GM21786 (cell line): ENCODE data around the gene C10orf88.

Experiments
- ATAC-seq: cut with Tn5 transposase; IDR thresholded peaks from one replicate; pipeline ENCODE4 v1.9.1; 2021; ENCODE audit not compliant: unreplicated experiment

The C10orf88 gene, protein sequence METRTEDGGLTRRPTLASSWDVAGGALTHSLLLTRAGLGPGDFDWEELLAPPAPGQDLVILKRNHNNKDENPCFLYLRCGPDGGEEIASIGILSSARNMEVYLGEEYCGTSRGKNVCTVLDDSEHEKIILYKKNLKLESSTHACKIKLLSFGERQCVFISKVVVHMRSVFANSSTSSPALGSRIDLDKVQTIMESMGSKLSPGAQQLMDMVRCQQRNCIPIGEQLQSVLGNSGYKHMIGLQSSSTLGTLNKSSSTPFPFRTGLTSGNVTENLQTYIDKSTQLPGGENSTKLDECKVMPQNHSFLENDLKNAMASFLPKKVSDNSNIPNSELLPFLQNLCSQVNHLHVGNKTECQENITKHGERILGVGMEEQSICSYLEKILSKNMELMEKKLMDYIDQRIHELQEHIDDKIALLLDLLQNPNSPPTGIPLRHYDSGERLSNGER

DNA sequence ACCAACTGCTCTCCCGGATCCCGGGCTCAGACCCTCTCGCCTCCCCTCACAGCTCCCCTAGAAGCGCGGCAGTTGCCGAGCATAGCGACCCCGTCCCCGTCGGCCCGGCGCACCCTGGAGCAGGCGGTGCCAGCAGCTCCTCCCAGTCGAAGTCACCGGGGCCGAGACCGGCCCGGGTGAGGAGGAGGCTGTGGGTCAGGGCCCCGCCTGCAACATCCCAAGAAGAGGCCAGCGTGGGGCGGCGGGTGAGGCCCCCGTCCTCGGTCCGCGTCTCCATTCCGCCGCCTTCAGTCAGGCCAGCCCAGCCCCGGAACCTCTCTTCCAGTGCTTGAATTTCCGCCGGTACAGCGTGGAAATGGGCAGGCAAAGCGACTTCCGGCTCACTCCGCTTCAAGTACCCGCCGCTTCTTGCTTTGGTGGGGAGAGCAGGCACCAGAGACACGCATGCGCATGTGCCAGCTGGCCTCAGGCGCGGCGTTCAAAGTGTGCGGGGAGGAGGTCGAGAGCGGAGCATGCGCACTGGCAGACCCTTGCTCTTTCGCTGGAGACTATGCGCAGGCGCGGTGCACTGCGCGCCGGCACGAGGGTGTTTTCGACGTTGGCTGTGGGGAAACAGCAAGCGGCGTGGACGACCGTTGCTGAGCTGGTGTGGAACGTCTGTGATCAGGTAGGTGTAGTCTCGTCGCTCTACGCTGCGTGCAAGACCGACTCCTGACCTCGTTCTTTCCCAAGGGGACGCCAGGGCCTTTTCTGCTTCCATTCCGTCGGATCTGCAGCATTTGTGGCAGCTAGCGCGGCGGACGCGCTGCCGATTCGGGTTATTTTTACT lies at the start of gene C10orf88:
Gene C10orf88, minus strand, starts transcription at position 326 of the 829 bp plus-strand sequence. Its CDS starts 49 bp downstream, at position 277.
- ATAC-seq, result peak; percentile 99

DNA sequence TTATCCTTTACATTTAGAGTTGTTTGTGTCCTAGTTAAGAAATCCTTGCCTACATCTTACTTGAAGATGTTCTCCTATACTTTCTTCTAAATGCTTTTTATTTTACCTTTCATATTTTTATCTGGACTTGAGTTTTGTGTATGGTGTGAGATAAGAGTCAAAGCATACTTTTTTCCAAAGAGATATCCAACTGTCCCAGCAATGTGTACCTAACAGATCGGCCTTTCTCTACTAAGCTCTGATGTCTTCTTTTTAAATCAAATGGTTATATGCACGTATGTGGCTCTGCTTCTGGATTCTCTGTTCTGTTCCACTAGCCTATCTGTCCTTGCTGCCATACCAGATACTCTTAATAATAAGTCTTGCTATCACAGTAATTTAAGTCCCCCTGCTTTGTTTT lies 47.3 kb upstream of the C10orf88 start:
- no peak for ATAC-seq

DNA sequence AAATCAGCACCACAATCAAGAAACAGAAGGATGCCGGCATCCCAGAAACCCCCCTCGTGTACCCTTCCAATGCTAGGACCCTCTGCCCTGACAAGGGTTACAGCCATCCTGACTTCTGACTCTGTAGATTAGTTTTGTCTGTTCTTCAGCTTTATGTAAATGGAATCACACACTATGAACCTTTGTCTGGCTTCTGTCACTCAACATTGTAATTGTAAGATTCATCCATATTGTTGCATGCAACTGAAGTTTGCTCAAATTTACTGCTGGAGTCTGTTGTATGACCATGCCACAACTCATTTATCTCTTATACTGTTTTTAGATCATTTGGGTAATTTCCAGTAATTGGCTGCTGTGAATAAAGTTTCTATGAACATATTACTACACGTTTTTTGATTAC lies 46.1 kb upstream of the C10orf88 start:
- no peak for ATAC-seq

DNA sequence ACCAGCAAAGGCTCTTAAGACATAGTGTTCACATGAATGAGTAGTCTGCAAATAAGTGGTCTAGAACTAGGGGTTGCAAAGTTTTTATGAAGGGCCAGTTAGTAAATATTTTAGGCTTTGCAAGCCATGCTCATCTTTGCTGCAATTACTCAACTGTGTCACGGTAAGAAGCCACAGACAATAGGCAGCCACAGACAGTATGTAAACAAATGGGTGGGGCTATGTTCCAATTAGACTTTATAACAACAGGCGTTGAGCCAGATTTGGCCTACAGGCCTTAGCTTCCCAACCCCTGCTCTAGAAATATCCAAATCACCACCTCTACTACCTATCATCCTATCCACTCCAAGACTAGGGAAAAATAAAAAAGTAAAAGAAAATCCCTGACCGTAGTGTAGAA lies 45.3 kb upstream of the C10orf88 start:
- ATAC-seq, result no peak

DNA sequence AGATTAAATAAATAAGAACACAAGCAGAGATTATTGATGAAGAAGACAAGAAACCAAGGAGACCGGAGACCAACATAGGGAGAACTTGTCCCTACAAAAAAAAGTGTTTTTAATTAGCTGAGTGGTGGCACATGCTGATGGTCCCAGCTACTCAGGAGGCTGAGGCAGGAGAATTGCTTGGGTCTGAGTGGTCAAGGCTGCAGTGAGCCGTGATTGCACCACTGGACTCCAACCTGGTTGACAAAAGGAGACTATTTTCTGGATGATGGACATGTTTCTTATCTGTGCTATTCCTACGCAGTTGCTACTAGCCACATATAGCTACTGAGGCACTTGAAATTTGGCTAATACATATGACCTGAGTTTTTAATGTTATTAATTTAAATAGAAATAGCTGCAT lies 44.9 kb upstream of the C10orf88 start:
- no peak for ATAC-seq

DNA sequence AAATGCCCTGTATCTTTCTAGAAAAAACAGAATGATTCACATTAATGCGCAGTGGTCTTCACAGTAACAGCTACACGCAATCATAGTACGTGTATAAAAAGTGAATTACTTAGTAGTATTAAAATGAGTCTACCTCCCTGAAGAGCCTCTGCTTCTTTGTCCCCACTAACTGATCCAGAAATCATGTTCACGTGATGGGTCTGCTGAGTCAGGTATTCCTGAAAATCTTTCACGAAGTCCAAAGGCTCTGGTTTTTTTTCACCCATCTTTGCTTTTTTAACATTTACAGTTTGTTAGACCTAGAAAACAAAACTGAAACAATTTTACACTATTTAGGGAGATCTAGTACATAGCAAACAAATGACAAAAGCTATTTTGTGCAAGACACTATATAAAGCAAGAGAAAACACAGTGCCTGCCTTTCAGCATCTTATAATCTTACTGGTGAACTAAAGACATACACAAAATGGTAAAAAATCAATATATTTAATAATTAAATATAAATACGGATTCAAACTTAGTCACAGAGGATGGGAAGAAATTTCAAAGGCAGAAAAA lies 44.4 kb upstream of the C10orf88 start:
- ATAC-seq, result no peak

DNA sequence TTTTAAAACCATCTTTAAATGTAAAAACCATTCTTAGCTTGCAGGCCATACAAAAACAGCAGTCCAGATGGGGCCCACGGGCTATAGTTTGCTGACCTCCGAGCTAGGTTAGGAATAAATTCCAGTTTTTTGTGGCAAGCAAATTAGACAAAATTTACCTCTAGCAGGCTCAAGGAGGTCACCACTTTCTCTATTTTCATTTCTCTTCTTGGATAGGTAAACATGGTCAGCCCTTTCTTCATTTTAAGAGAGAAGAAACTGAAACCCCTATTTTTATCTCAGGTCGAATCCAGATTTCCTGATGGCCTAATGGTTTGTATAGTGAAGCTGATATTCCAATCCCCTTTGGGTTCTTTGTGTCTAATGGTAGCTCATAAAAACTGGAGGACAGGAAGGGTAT lies 43.8 kb upstream of the C10orf88 start:
- ATAC-seq, result no peak

DNA sequence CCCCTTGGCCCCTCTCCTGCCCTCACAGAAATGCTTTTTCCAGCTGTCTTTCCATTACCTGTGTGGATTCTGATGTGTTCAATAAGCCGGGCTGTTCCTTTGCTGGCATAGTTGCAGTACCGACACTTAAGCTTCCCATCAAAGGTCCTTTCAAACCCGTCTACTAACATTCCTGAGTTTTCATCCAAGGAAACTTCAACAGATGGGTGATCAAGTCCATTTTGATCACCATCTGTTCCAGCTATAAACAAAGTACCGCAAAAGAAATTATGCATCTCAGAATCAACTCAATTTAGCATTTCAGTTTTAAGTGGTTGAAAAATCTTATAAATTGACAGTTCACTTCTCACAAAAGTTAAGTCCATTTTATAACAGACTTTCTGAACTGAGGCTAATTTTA lies 41.9 kb upstream of the C10orf88 start:
- no peak for ATAC-seq

DNA sequence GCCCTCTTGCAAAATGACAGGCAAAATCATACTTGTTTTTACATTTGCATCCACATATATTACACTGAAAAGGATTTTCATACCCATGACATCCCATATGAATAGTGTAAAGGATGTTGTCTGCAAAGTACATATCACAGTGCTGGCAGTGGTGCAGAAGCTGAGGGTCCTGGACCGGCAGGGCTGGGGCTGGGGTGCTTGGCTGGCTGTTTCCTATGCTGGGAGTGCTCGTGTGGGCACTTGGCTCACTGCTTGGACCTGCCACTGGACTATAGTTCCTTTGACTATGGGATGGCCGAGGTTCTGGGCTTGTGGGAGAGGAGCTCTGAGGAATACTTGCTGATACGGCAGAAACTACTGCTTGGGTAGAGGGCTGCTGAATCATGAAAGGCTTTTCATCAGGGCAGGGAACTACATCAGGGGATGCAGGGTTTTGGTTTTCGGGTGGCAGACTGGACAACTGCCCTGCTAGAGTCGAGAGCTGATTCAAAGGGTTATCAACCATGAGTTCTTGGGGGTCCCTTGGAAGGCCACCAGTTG lies 39.8 kb upstream of the C10orf88 start:
- no peak for ATAC-seq

DNA sequence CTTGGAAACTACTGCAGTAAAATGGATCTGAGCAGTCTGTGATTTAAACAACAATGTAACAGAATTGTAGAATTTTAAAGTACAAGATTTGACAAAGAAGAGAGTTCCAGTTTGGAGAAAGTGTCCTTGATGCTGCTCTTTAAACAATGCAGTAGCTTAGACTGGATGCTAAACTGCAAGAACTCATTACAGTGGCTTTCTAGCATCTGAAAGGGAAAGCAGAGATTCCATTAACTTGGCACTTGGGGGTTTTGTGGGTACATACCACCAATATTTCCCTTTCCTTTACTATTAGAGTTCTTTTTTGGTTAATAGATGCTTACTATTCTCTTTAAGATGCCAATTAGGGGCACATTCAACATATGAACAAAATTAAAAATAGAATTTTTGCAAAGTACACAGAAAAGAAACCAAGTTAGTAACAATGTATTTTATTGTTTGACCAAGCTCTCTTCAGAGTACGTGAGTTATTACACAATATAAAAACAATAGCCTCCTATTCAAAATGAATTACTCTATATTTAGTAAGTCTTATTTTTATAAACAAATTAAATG lies 38.1 kb upstream of the C10orf88 start:
- no peak for ATAC-seq

DNA sequence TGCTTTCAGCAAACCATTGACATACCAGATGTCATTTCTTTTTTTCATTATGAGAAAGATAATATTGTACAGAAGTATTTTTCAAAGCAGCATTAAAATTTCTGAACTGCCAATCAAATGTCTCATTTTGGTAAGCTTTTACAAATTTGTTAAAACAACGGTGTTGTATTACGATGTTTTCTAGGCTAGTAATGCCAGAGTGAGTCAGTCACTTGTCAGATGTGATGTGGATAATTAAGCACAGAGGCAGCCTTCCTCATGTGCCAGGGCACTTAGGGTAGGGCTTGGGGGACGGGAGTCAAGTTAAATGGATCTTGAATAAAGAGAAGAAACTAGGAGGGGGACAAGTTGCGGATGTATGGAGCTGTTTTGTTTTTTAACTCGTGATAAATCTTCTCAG lies 36.3 kb upstream of the C10orf88 start:
- ATAC-seq, result no peak

DNA sequence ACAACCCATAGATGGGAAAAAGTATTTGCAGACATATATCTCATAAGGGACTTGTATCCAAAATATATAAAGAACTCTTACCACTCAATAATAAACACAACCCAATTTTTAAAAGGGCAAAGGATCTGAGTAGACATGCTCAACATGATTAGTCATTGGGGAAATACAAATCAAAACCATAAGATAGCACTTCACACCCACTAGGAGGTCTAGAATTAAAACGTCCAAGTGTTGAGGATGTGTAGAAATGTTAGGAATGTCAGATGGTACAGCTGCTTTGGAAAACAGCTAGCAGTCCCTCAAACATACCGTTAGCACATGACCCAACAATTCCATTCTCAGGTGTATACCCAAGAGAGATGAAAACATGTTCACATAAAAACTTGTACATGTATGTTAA lies 34.5 kb upstream of the C10orf88 start:
- no peak for ATAC-seq

DNA sequence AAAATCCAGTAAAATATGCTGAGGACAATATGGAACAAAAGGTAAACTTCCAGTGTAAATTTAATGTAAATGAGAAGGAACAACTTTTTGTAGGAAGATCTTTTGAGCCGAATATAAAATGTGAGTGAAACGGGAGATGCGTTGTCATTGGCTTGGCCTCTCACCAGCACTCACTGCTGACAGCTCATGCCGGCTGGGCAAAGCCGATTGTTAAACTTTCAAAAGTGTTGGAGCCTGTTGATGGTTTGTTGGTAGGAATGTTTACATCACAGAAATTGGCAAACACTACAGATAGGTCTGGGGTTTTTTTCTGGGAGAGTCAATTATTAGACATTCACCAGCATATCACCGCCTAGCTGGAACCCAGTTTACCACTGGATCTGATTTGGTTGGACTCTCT lies 32.3 kb upstream of the C10orf88 start:
- no peak for ATAC-seq

DNA sequence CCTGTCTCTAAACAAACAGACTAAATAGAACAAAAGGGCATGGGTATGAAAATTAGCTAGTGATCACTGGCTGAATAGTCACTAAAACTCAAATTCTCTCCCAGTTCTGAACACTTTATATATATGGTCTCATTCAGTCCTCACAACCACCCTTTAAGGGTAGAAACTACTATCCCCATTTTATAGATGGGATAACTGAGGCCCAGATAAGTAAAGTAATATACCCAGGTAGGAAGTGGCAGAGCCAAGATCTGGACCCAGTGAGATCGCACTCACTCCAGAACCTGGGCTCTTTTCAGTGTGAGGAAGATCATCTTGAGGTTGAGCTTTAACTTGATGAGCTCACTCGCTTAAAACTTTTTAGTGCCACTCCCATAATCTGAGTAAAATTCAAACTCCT lies 30.7 kb upstream of the C10orf88 start:
- no peak for ATAC-seq

DNA sequence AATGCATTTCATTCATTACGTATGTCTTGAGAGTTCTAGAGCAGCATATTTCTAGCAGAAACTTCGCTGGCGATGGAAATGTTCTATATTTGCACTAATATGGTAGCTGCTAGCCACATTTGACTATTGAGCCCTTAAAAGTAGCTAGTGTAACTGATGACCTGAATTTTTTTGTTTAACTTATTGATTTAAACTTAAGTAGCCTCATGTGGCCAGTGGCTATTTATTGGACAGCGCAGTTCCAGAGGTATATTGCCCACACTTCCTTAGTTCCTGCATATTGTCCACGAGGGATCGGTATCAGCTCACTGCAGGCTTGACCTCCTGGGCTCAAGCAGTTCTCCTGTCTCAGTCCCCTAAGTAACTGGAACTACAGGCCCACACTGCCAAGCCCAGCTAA lies 29.9 kb upstream of the C10orf88 start:
- no peak for ATAC-seq

DNA sequence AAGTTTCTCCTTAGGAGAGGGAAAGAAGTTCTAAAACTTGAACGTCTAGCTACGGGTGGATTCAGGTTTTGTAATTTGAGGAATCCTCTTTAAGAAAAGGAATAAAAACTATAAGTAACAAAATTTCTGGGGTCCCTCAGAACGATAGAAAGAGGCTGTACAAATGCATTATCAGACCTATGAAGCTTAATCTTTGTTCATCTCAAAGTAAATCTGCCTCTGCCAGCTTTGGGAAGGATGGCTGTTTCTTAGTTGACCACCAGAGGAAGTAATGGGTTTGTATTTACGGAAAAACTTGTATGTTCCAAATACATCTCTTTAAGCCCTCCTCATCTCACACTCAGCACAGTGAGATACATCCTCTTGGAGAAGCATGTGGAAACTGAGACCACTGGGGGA lies 27.0 kb upstream of the C10orf88 start:
- ATAC-seq, result no peak

DNA sequence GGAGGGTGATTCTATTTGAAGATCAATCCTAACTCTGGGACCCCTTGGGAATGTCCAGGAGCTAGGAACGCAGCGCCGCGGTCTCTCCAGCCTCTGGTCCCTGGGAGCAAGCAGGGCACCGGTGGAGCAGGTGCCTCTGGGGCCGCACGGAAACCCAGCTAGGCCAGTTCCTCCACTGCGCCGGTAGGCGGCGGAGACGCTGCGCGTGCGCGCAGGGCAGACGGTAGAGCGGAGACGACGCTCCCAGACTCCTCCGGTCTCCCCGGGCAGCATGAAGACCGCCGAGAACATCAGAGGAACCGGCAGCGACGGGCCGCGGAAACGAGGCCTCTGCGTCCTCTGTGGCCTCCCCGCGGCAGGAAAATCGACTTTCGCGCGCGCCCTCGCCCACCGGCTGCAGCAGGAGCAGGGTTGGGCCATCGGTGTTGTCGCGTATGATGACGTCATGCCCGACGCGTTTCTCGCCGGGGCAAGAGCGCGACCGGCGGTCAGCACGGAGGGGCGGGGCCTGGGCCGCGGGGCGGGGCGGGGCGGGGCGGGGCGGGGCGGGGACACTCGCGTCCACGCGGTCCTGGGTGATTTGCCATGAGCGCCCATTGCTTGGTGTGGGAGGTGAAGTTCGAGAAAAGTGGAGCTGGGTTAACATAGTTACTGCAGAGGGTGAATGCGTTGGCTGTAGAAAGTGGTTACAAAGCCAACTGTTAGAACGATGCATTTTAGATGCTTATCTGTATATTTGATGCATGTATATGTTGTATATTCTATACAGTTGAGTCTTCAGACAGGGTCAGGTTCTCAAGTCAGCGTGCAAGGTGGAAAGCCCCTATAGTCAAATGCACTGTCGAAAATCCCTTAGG lies 26.4 kb upstream of the C10orf88 start, which contains the start of gene PSTK:
Gene PSTK, plus strand, starts transcription at position 193 of the 857 bp plus-strand sequence. Its CDS starts 79 bp downstream, at position 272.
- ATAC-seq, result peak; percentile 94

DNA sequence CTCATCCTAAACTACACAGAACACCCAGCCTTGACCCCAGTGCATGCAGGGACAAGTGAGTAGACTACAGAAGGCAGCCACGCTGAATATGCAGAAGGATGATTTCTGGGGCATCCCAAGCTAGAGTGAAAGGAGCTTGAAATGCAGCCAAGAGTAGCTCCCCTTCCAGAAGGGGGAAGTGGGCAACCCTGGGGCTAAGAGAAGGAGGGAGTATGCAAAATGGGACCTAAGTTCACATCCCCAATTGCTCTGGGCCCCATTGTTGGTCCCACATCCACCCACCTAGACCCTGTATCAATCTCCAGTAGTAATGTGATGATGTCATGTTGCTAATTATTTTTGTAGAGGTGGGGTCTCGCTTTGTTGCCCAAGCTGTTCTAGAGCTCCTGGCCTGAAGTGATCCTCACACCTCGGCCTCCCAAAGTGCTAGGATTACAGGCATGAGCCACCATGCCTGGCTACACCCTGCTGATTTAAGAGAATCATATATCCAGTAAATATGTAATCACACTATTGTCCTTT lies 20.6 kb upstream of the C10orf88 start:
- no peak for ATAC-seq

DNA sequence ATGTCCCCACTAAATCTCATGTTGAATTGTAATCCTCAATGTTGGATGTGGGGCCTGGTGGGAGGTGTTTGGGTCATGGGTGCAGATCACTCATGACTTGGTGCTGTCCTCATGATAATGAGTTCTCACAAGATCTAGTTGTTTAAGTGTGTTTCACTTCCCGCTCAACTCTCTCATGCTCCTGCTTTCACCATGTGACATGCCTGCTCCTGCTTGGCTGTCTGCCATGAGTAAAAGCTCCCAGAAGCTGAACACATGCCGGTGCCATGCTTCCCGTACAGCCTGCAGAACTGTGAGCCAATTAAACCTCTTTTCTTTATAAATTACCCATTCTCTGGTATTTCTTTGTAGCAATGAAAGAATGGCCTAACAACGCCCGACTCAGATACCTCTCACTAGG lies 20.0 kb upstream of the C10orf88 start:
- ATAC-seq, result no peak

DNA sequence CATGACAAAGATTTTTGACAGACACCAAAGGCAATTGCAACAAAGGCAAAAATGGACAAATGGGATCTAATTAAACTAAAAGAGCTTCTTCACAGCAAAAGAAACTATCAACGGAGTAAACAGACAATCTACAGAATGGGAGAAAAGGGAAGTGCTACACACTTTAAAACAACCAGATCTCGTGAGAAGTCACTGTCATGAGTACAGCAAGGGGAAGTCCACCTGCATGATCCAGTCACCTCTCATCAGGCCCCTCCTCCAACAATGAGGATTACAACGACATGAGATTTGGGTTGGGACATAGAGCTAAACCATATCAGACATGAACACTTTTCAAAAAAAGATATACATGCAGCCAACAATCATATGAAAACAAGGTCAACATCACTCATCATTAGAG lies 14.7 kb upstream of the C10orf88 start:
- ATAC-seq, result no peak
